GM12891 (cell line): ENCODE results near the gene NLRP6.

Experiments used
- PAX5 ChIP-seq: IDR thresholded peaks from 2 replicates; pipeline ENCODE4 v1.6.1; 2011; ENCODE audit warnings: low read length, moderate library complexity, mild to moderate bottlenecking; ENCODE audit not compliant: insufficient read depth, severe bottlenecking
- POLR2A ChIP-seq: IDR thresholded peaks from 2 replicates; pipeline ENCODE4 v1.6.1; 2011; ENCODE audit warnings: low read depth, low read length, control low read depth
- POLR2AphosphoS5 ChIP-seq: IDR thresholded peaks from 2 replicates; pipeline ENCODE4 v1.6.1; 2011; ENCODE audit warnings: low read depth, low read length, control low read depth
- POU2F2 ChIP-seq: IDR thresholded peaks from 2 replicates; pipeline ENCODE4 v1.6.1; 2011; ENCODE audit warnings: low read depth, mild to moderate bottlenecking, control low read depth, low read length, moderate library complexity
- SPI1 ChIP-seq: IDR thresholded peaks from 2 replicates; pipeline ENCODE4 v1.6.1; 2011; ENCODE audit warnings: low read depth, low read length, control low read depth
- TAF1 ChIP-seq: IDR thresholded peaks from 2 replicates; pipeline ENCODE4 v1.6.1; 2011; ENCODE audit warnings: low read depth, low read length, control low read depth

GRCh38 chr11:284105-285020, 6.2 kb downstream of the NLRP6 start:
- TF ChIP-seq POLR2A: no peak
- no peak for TF ChIP-seq TAF1
- TF ChIP-seq POLR2AphosphoS5: no peak
- no peak for TF ChIP-seq POU2F2
- no peak for TF ChIP-seq SPI1
- TF ChIP-seq PAX5: no peak
